GF-D8 (cell line): ENCODE data around the gene IPP.
A peak's percentile ranks its signal among the peaks of the same experiment; 100 is the strongest.
"Not testable (repeated sequence)": the region's sequence is repeated elsewhere in the genome, so short reads cannot be mapped to it uniquely, and the experiment has no call there.

Experiments
- DNase-seq: peaks from one replicate; lab custom pipeline; 2025; lab: John Stamatoyannopoulos, UW

Gene IPP

DNA sequence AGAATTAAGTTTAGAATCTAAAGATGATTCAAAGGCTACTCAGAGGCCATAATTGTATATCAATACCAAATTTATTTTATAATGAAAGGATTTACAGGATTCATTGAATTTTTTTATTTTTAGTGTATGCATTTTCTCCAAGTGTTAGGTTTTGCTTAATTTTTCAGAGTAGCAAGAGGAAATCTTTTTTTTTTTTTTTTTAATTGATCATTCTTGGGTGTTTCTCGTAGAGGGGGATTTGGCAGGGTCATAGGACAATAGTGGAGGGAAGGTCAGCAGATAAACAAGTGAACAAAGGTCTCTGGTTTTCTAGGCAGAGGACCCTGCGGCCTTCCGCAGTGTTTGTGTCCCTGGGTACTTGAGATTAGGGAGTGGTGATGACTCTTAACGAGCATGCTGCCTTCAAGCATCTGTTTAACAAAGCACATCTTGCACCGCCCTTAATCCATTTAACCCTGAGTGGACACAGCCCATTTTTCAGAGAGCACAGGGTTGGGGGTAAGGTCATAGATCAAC, 10.8 kb downstream of the IPP start:
- not testable (repeated sequence) for DNase-seq

DNA sequence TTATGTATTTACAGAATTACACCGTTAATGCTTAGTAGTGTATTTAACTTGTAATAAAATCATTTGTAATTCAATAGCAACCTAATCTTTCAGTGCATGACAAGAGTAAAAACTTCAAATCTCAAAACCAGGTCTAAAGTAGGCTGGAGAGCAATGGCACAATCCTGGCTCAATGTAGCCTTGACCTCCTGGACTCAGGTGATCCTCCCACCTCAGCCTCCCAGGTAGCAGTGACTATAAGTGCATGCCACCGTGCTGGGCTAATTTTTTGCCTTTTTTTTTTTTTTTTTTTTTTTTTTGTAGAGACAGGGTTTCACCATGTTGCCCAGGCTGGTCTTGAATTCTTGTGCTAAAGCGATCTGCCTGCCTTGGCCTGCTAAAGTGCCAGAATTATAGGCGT, 11.3 kb downstream of the IPP start:
- no peak for DNase-seq

DNA sequence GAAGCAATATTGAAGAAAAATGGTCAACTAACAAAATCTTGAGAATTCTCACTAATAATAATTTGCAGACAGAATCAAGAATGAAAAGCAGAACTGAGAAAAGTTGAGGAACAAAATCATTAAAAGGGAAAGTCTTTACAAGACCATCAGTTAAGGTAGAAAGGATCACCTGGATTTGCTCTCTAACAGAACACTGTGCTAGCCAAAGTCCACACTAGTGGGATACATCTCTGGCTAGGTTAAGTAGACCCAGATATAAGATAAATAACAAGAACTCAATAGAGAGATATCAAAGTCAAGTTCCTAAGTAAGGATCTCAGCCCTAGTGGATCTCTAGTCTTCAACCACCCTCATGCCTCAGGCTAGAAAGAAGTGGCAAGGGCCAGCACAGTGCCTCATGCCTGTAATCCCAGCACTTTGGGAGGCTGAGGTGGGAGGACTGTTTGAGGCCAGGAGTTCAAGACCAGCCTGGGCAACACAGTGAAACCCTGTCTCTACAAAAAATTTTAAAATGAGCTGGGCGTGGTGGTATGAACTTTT, 19.6 kb downstream of the IPP start:
- no peak for DNase-seq

DNA sequence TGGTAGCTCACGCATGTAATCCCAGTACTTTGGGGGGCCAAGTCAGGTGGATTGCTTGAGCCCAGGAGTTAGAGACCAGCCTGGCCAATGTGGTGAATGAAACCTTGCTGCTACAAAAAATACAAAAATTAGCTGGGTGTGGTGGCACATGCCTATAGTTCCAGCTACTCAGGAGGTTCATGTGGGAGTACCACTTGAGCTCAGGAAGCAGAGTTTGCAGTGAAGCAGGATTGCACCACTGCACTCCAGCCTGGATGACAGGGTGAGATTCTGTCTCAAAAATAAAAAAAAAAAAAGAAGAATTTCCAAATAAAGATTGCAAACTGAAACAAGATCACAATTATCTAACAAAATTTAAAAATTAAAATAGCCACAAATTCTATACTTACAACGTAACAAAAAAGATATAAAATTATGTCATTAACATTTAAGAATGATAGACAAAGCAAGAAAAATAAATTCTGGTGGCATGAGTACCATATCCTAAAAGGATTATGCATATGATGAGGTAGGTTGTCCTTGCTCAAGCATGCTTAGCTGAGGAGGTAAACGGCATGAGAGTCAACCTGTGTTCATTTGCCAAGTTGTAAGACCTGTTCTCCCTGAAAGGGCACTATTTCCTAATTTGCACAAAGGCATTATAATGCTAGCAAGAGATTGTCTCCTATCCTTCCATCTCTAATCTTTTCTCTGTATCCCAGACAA, 20.2 kb downstream of the IPP start:
- DNase-seq, result peak; percentile 39

DNA sequence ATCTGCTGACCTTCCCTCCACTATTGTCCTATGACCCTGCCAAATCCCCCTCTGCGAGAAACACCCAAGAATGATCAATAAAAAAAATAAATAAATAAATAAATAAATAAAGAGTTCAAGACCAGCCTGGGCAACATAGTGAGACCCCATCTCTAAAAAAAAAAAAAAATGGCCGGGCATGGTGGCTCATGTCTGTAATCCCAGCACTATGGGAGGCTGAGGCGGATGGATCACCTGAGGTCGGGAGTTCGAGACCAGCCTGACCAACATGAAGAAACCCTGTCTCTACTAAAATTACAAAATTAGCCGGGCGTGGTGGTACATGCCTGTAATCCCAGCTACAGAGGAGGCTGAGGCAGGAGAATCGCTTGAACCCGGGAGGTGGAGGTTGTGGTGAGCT, 24.4 kb downstream of the IPP start:
- DNase-seq, result not testable (repeated sequence)

DNA sequence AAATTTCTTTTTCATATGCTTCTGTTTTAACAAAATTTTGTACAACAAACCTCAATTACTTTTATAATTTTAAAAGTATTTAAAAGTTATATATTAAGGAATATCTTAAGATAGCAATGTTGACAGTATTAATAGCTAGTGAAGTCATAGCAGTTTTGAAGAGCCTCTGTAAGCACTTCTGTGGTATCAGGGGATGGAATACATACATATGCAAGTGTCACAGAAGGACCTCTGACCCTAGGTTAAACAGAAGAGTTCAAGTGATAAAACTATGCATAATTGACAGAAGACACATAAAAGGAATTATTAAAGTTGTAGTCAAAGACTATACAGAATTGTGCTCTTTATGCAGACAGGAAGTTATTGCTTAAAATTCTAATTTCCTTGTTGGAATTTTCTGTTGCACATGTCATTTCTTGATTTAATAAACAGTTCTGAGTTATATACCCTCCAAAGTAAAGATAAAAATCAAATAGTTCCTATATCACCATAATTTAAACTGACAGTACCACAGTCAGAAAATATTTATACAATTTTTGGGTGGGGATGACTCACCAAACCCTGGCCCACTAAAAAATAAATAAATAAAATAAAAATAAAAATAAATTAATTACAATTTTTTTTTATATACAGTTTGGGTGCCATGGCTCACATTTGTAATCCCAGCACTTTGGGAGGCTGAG, 27.1 kb downstream of the IPP start:
- DNase-seq, result no peak

DNA sequence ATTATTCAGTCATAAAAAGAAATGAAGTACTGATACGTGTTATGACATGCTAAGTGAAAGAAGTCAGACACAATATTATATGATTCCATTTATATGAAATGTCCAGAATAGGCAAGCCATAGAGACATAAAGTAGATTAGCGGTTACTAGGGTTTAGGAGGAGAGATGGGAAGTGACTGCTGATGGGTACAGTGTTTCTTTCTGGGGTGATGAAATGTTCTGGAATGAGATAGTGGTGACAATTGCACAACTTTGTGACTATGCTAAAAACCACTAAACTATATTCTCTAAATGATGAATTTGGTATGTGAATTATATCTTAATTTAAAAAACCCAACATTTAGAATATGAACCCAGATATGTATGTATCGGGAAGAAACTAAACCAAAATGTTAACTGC, 27.6 kb downstream of the IPP start:
- peak; percentile 36 for DNase-seq

DNA sequence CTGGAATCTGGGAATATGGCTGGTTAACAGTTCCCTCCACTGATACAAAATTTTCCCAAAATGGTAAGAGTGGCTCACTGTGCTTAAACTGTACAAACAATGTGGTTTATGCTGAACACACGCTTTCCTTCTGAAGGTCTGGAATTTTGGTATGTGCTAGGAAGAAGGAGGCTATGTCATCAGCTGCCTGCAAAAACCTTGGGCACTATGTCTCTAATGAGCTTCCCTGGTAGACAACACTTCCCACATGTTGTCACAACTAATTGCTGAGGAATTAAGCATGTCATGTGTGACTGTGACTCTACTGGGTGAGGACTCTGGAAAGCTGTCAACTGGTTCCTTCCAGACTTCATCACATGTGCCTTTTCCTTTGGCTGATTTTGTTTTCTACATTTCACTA, 29.2 kb downstream of the IPP start:
- no peak for DNase-seq

DNA sequence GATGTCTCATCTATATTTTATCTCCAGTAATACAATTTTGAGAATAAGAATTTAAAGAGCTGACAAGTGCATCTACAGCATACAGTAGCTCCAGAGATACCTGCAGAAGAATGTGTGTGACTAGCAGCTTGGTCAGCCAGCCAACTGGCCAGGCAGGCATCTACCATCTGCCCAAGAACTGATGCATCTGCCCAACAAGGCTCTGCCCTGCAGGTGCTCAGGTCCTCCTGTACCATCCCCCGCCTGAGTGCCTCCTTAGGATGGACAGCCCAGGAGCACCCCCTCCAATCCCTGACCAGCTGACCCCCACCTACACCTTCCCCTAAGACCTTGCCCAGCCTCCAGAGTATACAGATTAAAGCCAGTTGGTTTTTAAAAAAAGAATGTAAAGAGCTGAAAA, 32.2 kb downstream of the IPP start:
- no peak for DNase-seq

DNA sequence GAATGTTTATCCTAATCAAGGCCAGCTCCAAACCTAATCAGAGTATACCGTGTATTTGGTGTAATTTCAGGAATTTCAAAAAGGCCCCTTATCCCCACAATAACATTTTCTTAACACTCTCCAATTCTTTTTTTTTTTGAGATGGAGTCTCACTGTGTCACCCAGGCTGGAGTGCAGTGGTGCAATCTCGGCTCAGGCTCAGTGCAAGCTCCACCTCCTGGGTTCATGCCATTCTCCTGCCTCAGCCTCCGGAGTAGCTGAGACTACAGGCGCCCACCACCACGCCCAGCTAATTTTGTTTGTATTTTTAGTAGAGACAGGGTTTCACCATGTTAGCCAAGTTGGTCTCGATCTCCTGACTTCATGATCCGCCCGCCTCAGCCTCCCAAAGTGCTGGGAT, 33.1 kb downstream of the IPP start:
- not testable (repeated sequence) for DNase-seq

DNA sequence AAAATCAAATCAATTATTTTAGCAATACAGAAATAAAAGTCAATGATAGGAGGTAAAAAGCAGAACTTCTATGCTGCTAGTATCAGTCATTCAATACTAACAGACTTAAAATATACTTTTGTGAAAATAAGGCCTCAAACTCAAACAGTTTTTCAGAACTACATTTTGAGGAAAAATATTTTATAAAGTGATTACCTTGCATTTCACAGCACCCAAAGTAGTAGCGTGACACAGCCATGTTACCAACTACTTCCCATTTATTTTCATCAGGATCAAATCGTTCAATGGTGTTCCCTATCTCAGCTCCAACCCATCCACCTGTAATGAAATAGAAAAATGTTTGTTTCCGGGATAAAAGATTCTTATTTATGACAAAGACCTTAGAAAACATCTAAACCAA, 33.8 kb downstream of the IPP start:
- no peak for DNase-seq

DNA sequence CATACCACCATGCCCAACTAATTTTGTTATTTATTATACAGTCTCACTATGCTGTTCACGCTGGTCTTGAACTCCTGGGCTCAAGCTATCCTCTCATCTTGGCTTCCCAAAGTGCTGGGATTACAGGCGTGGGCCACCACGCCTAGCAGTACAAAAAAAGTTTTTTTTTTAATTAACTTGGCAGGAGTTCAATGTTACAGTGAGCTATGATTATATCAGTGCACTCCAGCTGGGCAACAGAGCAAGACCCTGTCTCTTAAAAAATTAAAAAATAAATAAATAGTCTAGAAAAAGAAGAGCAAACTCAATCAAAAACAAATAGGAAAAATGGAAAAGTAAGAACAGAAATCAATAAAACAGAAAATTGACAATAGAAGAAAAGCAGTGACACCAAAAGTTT, 36.7 kb downstream of the IPP start:
- no peak for DNase-seq

DNA sequence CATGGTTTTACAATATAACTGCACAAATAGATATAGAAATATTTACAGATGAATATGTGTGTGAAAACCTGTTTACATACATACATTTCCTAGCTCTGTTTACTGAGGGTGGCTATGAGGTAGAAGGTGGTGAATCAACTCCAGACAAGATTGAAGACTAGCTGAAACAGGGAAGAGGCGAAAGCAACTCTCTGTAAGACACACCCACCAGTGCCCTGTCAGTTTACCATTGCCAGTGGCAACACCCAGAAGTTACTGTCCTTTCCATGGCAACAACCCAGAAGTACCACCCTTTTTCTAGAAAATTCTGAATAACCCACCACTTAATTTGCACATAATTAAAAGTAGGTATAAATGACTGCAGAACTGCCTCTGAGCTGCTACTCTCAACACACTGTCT, 45.8 kb downstream of the IPP start:
- DNase-seq, result no peak

DNA sequence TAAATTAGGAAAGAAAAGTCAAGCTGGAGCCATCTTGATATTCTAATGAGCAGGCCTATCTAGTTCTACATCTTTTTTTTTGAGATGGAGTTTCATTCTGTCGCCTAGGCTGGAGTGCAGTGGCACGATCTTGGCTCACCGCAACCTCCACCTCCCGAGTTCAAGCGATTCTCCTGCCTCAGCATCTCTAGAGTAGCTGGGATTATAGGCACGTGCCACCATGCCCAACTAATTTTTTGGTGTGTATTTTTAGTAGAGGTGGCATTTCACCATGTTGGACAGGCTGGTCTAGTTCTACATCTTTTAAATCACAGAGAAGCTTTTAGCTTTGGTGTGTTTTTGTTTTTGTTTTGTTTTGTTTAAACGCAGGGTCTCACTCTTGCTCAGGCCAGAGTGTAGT, 55.6 kb downstream of the IPP start:
- no peak for DNase-seq

DNA sequence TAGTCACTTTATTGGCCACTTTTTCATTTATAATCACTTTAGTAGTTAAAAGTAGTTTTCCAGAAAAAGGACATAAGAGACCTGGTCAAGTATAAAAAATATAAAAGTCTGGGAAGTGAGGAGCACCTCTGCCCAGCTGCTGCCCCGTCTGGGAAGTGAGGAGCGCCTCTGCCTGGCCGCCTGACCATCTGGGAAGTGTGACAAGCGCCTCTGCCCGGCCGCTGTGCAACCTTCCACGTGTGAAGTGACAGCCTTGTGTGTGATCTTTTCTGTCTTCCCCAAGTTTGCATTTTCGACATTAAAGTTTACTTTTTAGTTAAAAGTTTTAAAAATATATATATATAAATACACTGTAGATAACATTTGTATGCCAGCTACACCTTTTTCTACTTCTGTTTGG, 56.6 kb downstream of the IPP start:
- not testable (repeated sequence) for DNase-seq

DNA sequence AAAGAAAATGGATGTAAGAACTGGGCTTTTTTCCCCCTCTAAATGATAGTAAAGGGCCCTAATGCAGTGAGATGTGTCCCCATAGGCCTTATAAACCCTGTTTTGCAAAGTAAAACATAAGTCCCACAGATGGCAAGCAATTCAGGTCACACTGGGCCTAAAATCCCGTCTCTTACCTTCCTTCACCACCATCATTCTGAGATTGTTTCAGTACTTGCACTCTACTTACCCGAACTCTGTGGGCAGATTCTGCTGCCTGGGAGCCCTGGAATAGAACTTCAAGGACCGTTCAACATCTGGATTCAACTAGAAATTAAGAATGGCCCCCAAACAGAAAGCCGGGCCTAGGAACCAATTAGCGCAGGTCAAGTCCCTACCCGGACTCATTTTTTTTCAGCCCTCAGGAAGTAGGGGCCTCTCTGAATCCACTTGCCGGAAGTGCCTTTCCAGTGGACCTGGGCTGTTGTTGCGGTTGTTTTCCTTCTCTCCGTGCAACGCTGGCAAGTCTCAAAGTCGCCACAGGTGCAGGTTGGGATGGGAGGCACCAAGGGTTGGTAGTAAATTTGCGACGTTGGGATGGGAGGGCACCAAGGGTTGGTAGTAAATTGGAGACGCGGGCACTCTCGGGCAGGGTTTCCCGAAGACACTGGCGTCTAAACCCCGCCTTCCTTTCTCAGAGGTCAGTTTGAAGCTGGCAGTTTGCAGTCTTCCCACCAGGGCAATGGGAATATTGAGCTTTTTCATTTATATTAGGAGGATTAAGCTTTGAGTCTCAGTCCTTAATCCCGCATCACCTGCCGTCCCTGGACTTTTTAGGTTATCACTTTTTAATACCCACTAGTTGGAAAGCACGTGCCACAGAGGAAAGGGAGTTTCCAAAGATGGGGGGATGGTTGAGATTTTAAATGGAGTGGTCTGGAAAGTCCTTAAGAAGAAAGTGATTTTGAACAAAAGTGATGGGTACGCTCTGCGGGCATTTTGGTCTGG, 62.4 kb downstream of the IPP start, which contains the start of gene TMEM69:
TSS of gene TMEM69 (plus strand) at position 428 of the 987 bp plus-strand sequence. CDS start 2,888 bp downstream, outside the sequence.
- DNase-seq, result peak; percentile 69

DNA sequence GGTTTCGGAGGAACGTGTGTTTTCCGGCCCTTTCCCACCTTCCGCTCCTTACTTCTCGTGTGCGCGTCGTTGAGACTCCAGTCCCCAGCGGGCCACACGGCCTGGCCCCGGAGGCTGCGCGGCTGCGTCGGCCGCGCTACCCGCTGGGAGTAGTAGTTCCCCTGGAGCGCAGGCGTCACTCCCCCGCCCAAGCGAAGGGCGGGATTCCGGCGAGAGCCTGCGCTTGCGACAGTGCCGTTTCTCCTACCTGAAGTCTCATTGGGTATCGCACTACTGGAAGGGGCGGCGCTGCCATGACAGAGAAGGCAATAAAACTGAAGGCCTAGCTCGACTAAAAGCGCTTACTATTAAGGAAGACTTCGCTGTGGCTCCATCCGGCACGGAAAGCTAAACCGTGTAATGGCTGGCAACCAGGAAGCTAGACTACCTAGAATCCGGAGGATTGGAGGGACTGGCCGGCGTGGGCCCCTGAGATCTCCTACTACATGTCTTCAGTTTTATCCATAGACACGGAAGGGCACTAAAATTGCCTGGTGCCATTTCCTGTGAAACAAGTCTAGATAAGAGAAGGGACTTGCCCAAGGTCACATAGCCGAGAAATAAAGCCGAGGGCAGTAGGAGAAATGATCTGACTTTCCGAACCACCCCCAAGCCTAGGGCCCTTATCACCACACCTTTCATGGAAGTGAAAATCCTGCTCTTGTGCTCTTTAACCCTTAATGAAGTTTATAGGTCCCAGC, 63.3 kb downstream of the IPP start:
- peak; percentile 98 for DNase-seq

DNA sequence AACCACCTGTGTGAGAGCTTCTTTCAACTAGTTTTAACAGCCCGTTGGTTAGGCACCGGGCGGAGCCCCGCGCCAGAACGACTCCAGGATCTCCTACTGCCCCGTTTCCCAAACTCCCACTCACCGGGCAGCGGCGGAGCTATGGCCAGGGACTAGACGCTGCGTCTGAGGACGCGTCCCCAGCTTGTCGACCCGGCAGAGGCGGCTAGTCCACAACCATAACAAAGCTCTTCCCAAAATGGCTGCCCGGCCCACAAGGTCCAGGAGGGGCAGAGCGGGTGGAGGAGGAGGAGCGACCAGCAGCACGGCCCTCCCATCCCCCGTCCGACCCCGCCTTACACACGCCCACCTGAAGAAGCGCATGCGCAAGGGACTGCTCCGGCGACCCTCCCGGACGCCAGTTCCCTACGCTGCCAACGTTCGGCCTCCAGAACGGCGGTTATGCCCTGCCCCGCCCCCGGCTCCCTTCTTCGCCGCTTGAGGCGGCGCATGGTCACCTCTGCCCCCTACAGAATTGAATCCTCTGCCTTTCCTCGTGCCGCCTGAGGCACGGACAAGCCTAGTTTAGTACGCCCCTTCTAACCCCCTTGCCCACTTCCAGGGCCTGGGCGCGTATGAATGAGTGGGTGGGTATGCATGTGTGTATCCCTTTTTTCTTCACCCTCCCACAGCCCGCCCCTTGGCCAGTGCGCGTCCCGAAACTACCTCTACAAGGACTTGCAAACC, 64.0 kb downstream of the IPP start, which contains the start of gene GPBP1L1:
TSS of gene GPBP1L1 (minus strand) at position 246 of the 726 bp plus-strand sequence. CDS start 27,446 bp downstream, outside the sequence.
- DNase-seq, result peak; percentile 89

DNA sequence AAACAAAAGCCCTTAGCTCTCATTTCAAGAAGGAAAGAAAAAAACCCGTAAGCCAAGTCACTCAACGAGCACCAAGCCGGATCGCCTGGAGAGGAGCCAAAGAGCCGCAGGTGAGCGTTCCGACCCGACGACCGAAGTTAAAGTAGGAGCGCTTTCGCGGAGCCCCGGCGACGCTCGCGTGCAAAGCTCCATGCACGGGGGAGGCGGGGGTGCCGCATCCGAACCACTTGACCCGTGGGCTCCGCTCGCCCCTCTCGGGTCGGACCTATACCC, 64.5 kb downstream of the IPP start:
- DNase-seq, result no peak

DNA sequence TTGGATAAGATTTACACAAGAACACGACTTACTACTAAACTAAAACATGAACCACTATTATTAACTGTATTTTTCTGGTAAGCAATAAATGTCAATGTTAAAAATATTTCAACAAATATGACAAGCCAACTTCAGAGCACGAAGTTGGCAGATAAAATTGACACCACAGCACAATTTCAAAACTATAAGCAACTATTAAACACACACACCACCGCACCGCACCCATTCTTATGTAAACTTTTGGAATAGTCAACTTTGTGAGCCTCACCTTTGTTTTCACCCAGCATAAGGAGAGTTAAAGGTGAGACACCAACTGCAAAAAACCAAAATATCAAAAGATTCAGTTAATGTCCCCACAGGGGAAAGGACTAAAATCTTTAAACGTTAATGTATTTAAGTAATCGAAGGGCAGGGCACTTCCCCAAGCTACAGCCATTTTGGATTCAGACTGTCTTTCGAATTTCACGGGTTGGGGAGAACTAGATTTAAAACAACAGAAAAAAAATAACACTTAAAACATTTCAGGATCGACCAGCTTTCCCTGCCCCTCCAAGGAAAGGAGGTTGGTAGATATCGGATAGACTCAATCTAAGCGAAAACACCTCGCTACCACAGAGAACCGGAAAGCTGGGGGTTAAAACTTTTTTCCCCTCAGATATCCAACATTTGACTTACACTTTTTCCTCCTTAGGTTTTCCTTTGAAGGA, 65.0 kb downstream of the IPP start:
- no peak for DNase-seq
